ENCODE results near the gene DDX19B.

- TF ChIP-seq, protein P1, sequence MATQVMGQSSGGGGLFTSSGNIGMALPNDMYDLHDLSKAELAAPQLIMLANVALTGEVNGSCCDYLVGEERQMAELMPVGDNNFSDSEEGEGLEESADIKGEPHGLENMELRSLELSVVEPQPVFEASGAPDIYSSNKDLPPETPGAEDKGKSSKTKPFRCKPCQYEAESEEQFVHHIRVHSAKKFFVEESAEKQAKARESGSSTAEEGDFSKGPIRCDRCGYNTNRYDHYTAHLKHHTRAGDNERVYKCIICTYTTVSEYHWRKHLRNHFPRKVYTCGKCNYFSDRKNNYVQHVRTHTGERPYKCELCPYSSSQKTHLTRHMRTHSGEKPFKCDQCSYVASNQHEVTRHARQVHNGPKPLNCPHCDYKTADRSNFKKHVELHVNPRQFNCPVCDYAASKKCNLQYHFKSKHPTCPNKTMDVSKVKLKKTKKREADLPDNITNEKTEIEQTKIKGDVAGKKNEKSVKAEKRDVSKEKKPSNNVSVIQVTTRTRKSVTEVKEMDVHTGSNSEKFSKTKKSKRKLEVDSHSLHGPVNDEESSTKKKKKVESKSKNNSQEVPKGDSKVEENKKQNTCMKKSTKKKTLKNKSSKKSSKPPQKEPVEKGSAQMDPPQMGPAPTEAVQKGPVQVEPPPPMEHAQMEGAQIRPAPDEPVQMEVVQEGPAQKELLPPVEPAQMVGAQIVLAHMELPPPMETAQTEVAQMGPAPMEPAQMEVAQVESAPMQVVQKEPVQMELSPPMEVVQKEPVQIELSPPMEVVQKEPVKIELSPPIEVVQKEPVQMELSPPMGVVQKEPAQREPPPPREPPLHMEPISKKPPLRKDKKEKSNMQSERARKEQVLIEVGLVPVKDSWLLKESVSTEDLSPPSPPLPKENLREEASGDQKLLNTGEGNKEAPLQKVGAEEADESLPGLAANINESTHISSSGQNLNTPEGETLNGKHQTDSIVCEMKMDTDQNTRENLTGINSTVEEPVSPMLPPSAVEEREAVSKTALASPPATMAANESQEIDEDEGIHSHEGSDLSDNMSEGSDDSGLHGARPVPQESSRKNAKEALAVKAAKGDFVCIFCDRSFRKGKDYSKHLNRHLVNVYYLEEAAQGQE (IDR thresholded peaks at IDR 0.05): no peak
- TF ChIP-seq ESRRA (IDR thresholded peaks at IDR 0.05; ENCODE audit: borderline replicate concordance, low read length) (no peak), POLR2A (IDR thresholded peaks at IDR 0.05; ENCODE audit: low read length) (no peak), NFE2L2 (conservative IDR thresholded peaks at IDR 0.05; ENCODE audit: low read length) (no peak)
Observed at GRCh38 chr16:70359552-70359951, 60.6 kb downstream of the DDX19B start.

All from A549 (cell line).